ENCODE results near the gene CD48.

The CD48 gene

GRCh38 chr1:160679893-160680292, 31.7 kb downstream of the CD48 start:
- Mint-ChIP-seq H3K36me3 (peaks cover 37% of the 10 kb centered on the region), H3K4me3 (no peak overlapping the region), H3K27ac (peak overlapping the region; percentile 76), H3K27me3 (no peaks in the 10 kb centered on the region), H3K9me3 (no peaks in the 10 kb centered on the region), H3K4me1 (peaks cover 50% of the 10 kb centered on the region)

- peak overlapping the region; percentile 75 for H3K27ac Mint-ChIP-seq
- H3K4me3 Mint-ChIP-seq = no peak overlapping the region
- H3K9me3 Mint-ChIP-seq = no peaks in the 10 kb centered on the region
- H3K36me3 Mint-ChIP-seq = peaks cover 17% of the 10 kb centered on the region
- H3K4me1 Mint-ChIP-seq = peaks cover 22% of the 10 kb centered on the region
- no peaks in the 10 kb centered on the region for H3K27me3 Mint-ChIP-seq
Measured at GRCh38 chr1:160676869-160677597, 34.6 kb downstream of the CD48 start.

GRCh38 chr1:160675641-160676410, 35.8 kb downstream of the CD48 start:
- H3K9me3 Mint-ChIP-seq = no peaks in the 10 kb centered on the region
- H3K36me3 Mint-ChIP-seq = peaks cover 10% of the 10 kb centered on the region
- H3K27ac Mint-ChIP-seq = peak overlapping the region; percentile 76
- peak overlapping the region; percentile 6 for H3K4me3 Mint-ChIP-seq
- peaks cover 19% of the 10 kb centered on the region for H3K4me1 Mint-ChIP-seq
- no peaks in the 10 kb centered on the region for H3K27me3 Mint-ChIP-seq

DNA sequence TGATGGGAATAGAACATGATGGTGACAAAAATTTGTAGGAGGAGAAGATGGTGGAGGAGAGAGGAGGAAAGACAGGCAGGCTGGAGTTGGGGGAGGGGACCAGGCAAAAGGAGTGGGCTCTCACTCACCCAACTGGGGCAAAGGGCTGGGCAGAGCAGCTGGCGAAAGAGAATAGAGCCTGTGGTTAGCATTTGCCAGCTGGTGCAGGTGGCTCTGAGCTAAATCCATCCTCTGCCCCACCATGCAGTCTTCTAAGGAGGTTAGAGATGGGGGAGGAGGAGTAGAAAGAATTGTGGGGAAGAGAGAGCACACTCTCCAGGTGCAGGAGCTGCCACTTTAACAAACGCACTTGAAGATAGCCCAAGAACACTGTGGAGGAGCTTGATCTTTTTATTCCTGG, 37.2 kb downstream of the CD48 start:
- Mint-ChIP-seq H3K9me3 (no peaks in the 10 kb centered on the region), H3K27me3 (no peaks in the 10 kb centered on the region), H3K27ac (no peak overlapping the region), H3K4me1 (peaks cover 23% of the 10 kb centered on the region), H3K36me3 (peaks cover 14% of the 10 kb centered on the region), H3K4me3 (no peak overlapping the region)

DNA sequence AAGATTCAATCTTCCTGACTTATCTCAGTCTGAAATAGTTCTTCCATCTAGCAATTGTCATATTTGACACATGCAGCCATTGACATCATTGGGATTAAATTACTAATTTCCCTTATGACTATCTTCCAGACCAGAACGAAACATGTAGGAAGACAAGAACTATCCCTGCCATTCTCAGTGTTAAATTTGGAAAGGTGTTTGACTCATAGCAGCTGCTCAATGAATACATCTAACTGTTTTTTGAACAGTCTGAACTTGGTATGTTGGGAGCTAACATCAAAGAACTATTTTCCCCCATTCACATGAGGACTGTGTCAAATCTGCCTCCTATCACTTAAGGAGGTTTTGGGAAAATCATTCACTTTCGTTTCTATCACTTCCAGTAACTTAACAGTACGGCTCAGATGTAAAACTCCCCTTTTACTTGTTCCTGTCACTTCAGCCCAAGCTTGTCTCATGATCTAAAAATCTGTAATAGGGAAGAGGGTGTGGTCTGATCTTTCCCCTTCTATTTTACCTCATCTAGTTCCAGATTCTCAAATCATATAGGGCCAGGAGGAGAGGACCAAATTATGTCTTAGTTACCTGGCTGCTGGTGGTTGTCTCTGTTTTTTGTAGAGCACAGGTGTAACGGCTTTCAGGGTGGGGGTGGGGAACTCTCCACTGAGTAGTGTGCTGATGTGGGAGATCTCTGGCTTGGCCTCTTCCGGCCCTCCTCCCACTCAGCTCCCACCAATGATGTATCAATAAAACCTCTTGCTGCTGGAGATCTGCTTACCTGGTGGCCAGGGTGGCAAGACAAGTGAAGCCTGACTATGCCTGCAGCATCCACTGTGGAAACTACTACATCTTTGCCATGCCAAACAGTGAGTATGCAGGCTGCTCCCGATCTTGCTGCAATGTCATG, 38.6 kb downstream of the CD48 start:
- Mint-ChIP-seq H3K9me3 (no peaks in the 10 kb centered on the region), H3K4me3 (no peak overlapping the region), H3K27me3 (no peaks in the 10 kb centered on the region), H3K27ac (no peak overlapping the region), H3K4me1 (peaks cover 23% of the 10 kb centered on the region), H3K36me3 (peaks cover 14% of the 10 kb centered on the region)

GRCh38 chr1:160671603-160672517, 39.8 kb downstream of the CD48 start:
- H3K36me3 Mint-ChIP-seq = peaks cover 12% of the 10 kb centered on the region
- peak overlapping the region; percentile 52 for H3K27ac Mint-ChIP-seq
- H3K27me3 Mint-ChIP-seq = no peaks in the 10 kb centered on the region
- no peak overlapping the region for H3K4me3 Mint-ChIP-seq
- H3K4me1 Mint-ChIP-seq = peaks cover 32% of the 10 kb centered on the region
- H3K9me3 Mint-ChIP-seq = no peaks in the 10 kb centered on the region

GRCh38 chr1:160670701-160671100, 40.9 kb downstream of the CD48 start:
- Mint-ChIP-seq H3K4me3 (no peak overlapping the region), H3K27ac (peak overlapping the region; percentile 57), H3K27me3 (no peaks in the 10 kb centered on the region), H3K36me3 (peaks cover 12% of the 10 kb centered on the region), H3K9me3 (no peaks in the 10 kb centered on the region), H3K4me1 (peaks cover 43% of the 10 kb centered on the region)

DNA sequence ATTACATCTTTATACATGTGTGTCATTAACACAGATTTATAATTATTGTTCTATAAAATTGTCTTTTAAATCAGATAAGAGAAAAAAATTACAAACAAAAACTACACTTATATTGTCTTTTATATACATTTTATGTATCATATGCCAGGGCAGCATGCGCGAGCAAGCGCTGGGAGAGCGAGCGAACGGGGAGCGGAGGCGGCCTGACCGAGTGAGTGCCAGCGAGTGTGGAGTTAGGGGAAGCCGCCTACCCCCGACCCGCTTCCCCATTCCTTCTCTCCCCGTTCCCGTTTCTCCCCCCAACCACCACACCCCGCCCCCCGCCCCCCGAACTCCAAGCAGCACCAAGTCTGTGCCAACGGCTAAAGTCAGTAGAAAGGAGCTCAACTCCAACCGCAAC, 41.8 kb downstream of the CD48 start:
- Mint-ChIP-seq H3K4me3 (no peak overlapping the region), H3K27ac (no peak overlapping the region), H3K9me3 (no peaks in the 10 kb centered on the region), H3K36me3 (peaks cover 12% of the 10 kb centered on the region), H3K4me1 (peaks cover 52% of the 10 kb centered on the region), H3K27me3 (no peaks in the 10 kb centered on the region)

DNA sequence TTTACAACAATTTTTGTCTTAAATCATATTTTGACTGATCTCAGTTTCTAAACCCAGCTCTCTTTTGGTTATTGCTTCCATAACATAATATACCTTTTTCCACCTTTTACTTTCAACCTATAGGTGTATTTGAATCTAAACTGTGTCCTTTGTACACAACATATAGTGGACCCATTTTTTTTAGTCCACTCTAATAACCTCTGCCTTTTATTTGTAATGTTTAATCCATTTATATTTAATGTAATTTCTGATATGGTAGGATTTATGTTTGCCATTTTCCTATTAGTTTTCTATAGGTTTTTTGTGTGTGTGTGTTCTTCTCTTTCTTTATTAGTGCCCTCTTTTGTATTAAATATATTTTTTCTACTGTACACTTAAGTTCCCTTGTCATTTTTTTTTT, 42.3 kb downstream of the CD48 start:
- H3K27ac Mint-ChIP-seq = no peak overlapping the region
- H3K9me3 Mint-ChIP-seq = no peaks in the 10 kb centered on the region
- H3K4me3 Mint-ChIP-seq = no peak overlapping the region
- H3K27me3 Mint-ChIP-seq = no peaks in the 10 kb centered on the region
- H3K36me3 Mint-ChIP-seq = peaks cover 12% of the 10 kb centered on the region
- peaks cover 57% of the 10 kb centered on the region for H3K4me1 Mint-ChIP-seq

DNA sequence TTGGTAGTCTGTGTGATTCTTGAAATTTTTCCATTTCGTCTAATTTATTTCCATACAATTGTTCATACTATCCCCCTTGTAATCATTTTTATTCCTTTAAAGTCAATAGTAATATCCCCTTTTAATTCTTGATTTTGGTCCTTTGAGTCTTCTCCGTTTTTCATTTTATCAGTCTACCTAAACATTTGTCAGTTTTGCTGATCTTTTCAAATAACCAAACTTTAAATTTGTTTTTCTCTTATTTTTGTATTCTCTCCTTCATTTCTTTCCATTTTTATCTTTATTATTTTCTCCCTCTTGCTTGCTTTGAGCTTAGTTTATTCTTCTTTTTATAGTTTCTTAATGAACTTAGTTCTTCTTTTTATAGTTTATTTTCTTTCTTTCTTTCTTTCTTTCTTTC, 43.7 kb downstream of the CD48 start:
- Mint-ChIP-seq H3K4me1 (peaks cover 71% of the 10 kb centered on the region), H3K27ac (peak overlapping the region; percentile 81), H3K4me3 (no peak overlapping the region), H3K9me3 (no peaks in the 10 kb centered on the region), H3K36me3 (peaks cover 12% of the 10 kb centered on the region), H3K27me3 (no peaks in the 10 kb centered on the region)

- Mint-ChIP-seq H3K27me3 (no peaks in the 10 kb centered on the region), H3K9me3 (no peaks in the 10 kb centered on the region), H3K4me1 (peaks cover 84% of the 10 kb centered on the region), H3K4me3 (peak overlapping the region; percentile 5), H3K36me3 (peaks cover 12% of the 10 kb centered on the region), H3K27ac (peak overlapping the region; percentile 80)
Measured at GRCh38 chr1:160666079-160666442, 45.6 kb downstream of the CD48 start.

- Mint-ChIP-seq H3K4me3 (peak overlapping the region; percentile 32), H3K27me3 (no peaks in the 10 kb centered on the region), H3K9me3 (no peaks in the 10 kb centered on the region), H3K27ac (peak overlapping the region; percentile 88), H3K36me3 (peaks cover 10% of the 10 kb centered on the region), H3K4me1 (peaks cover 84% of the 10 kb centered on the region)
Measured at GRCh38 chr1:160665330-160666078, 46.1 kb downstream of the CD48 start.

DNA sequence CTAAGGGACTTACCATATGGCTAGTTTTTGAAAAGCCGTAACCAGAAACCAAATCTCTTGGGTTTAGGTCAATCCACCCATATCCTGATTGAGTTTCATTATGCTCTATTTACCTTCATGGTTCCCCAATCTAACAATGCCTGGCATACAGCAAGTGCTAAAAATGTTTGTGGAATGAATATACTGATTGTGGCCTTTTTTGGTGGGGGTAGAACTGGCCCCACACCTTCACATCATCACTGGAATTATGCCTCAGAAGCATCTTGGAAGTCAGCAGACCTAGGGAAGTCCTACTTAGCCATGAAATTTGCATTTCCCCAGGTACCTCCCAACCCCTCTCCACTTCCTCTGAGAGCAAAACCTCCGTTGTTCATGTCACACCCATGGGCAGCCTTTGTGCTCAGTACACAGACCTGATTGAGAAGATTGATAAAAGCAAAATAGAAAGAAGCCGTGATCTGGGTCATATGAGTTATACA, 47.0 kb downstream of the CD48 start:
- peaks cover 6% of the 10 kb centered on the region for H3K36me3 Mint-ChIP-seq
- H3K9me3 Mint-ChIP-seq = no peaks in the 10 kb centered on the region

GRCh38 chr1:160662910-160663309, 48.7 kb downstream of the CD48 start:
- no peak overlapping the region for H3K27ac Mint-ChIP-seq

More for the DNA sequence above, 47.0 kb downstream of the CD48 start:
- Mint-ChIP-seq H3K27ac (peak overlapping the region; percentile 88), H3K4me1 (peaks cover 80% of the 10 kb centered on the region), H3K4me3 (peak overlapping the region; percentile 64), H3K27me3 (no peaks in the 10 kb centered on the region)

More at GRCh38 chr1:160662910-160663309, 48.7 kb downstream of the CD48 start:
- H3K36me3 Mint-ChIP-seq = peaks cover 2% of the 10 kb centered on the region
- no peaks in the 10 kb centered on the region for H3K9me3 Mint-ChIP-seq
- no peaks in the 10 kb centered on the region for H3K27me3 Mint-ChIP-seq
- H3K4me3 Mint-ChIP-seq = peak overlapping the region; percentile 47
- peaks cover 89% of the 10 kb centered on the region for H3K4me1 Mint-ChIP-seq

Measured in activated naive CD4-positive, alpha-beta T cell treated with anti-CD3 and anti-CD28 coated beads, Interleukin-2, amount 50 U/mL, for 24 hours (primary cell).